ENCODE measurements around the gene OSBPL2. TPM values are rescaled to one million over a fixed set of nuclear protein-coding genes. Genes with fewer than 3 reads are reported as not detected.

The OSBPL2 gene
- polyA plus RNA-seq, 1 experiment = 20.5 TPM

DNA sequence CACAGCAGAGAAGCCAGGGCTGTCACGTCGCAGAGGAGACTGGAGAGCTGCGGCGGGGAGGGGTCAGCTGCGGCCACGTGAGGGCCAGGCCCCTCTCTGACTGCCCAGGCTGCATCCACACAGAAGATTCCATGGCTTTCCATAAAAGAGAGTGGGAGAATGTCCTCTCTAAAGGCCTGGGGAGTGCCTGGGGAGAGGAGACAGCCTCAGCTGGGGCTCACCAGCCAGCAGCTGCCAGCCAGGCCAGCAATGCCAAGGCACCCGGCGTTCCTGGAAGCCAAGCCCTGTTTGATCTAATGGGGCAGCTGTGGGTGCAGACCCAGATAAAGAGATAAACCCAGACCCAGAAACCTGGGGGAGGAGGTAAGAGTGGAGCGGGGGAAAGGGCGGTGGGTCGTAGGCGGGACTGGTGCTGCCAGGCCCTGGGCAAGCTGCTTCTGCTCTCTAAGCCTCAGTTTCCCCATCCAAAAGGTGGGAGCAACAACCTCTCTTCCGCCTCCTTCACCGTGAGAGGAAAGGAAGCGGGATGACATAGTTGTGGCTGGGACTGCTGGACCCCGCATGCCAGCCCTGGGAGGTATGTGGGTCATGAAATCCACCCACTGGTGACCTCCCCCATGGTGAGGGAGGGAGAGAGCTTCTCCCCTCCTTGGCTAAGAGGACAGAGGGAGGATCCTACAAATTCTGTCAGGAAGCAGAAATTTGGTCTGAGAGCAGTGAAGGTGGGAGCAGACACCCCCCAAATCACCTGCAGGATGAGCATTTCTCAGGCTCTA, 3.1 kb upstream of the OSBPL2 start:
- H3K36me3 ChIP-seq (ENCODE audit: control insufficient read depth, insufficient read depth, low read length) = no peaks in the 10 kb centered on the region
- H3K27me3 ChIP-seq (ENCODE audit: control insufficient read depth, insufficient read depth, low read length) = no peaks in the 10 kb centered on the region; the same call in 1 of the 2 replicates
- TF ChIP-seq, protein P1, sequence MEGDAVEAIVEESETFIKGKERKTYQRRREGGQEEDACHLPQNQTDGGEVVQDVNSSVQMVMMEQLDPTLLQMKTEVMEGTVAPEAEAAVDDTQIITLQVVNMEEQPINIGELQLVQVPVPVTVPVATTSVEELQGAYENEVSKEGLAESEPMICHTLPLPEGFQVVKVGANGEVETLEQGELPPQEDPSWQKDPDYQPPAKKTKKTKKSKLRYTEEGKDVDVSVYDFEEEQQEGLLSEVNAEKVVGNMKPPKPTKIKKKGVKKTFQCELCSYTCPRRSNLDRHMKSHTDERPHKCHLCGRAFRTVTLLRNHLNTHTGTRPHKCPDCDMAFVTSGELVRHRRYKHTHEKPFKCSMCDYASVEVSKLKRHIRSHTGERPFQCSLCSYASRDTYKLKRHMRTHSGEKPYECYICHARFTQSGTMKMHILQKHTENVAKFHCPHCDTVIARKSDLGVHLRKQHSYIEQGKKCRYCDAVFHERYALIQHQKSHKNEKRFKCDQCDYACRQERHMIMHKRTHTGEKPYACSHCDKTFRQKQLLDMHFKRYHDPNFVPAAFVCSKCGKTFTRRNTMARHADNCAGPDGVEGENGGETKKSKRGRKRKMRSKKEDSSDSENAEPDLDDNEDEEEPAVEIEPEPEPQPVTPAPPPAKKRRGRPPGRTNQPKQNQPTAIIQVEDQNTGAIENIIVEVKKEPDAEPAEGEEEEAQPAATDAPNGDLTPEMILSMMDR (IDR thresholded peaks at IDR 0.05; ENCODE audit: insufficient read depth, low read depth, low read length) = no peak
- H3K4me3 ChIP-seq (ENCODE audit: low read depth, low read length) = no peak overlapping the region
- CTCF ChIA-PET = no interaction called here
- no peak for DNase-seq (ENCODE audit: low read depth)
- POLR2A ChIA-PET = no interaction called here

DNA sequence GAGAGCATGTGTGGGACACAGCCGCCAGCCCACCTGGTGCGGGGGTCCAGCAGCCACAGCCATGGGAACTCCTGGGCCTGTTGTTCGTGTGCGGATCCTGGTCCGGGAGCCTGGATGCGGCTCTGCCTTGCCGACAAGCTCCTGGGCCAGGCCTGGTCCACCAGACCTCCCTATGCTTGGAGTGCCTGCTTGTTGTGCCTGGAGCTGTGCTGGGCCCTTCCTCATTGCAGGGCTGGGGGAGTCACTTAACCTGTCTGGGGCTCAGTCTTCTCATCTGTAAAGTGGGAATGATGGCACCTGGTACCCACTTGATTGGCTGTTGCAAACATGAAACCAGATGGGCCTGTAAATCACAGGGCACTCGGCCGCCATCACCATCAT, 2.6 kb upstream of the OSBPL2 start:
- POLR2A ChIA-PET = no interaction called here
- Histone ChIP-seq H3K27me3 (ENCODE audit: control insufficient read depth, insufficient read depth, low read length) (no peaks in the 10 kb centered on the region; the same call in 1 of the 2 replicates), H3K36me3 (ENCODE audit: control insufficient read depth, insufficient read depth, low read length) (no peaks in the 10 kb centered on the region), H3K4me3 (ENCODE audit: low read depth, low read length) (no peak overlapping the region)
- CTCF ChIA-PET = no interaction called here
- TF ChIP-seq, protein P1 (IDR thresholded peaks at IDR 0.05; ENCODE audit: insufficient read depth, low read depth, low read length) = no peak
- no peak for DNase-seq (ENCODE audit: low read depth)

DNA sequence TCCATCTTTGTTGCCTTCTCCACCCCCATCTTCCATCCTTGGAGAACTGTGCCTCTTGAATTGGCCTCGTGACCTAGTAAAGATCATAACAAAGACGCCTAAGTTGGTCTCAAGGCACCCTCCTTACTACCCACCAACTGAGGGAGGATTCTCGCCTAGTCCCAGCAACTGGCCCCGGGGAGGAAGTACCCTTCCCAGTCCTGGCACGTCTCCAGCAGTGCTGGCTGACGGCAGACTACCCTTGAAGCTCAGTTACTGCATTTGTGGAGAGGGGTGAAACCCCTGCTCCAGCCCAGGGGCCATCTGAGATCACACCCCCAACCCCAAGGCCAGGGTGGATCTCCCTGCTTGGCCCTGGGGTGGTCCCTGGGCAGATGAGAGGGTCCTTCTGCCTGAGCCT, 2.1 kb upstream of the OSBPL2 start:
- no peak for DNase-seq (ENCODE audit: low read depth)
- no peaks in the 10 kb centered on the region; the same call in 1 of the 2 replicates for H3K27me3 ChIP-seq (ENCODE audit: control insufficient read depth, insufficient read depth, low read length)
- H3K4me3 ChIP-seq (ENCODE audit: low read depth, low read length) = no peak overlapping the region
- TF ChIP-seq, protein P1 (IDR thresholded peaks at IDR 0.05; ENCODE audit: insufficient read depth, low read depth, low read length) = no peak
- ChIA-PET CTCF (interaction anchor here (0.5 kb wide), 1 partner anchor 31 kb away, joined by 3 read pairs; no protein-coding TSS in a partner anchor), POLR2A (no interaction called here)
- H3K36me3 ChIP-seq (ENCODE audit: control insufficient read depth, insufficient read depth, low read length) = no peaks in the 10 kb centered on the region

DNA sequence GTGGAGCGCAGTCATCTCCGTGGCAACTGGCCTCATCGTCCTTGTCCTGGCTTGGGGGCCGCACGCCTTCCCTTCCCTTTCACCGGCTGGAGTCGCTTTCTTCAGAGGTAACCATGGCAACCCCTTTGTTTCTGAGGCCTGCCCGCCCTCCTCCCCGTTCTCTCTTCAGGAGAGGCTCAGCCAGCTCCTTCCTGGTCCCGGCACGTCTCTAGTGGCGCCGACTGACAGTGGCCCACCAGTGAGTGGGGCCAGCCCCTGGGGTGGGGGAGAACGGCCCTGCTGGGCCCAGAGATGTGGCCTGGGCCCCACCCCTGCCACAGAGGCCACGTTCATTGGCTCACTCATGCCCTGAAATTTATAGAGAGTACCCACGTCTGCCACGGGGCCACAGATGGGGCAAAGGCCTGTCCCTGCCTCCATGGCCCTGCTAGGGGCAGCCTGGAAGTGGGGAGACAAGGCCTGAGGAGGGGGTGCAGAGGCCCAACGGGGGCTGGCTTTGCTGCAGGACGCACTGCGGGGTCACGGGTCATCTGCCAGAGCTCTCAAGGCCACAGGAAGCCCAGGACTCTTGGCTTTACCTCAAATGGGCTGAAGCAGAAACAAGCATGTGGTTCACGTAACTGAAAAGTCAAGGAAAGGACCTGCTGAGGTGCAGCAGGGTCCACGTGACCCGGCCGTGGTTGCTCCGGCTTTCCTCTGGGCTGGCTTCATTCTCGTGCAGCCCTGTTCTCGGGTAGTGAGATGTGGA, 1.4 kb upstream of the OSBPL2 start:
- ChIA-PET CTCF (no interaction called here), POLR2A (no interaction called here)
- H3K36me3 ChIP-seq (ENCODE audit: control insufficient read depth, insufficient read depth, low read length) = peaks cover 1% of the 10 kb centered on the region; the same call in 1 of the 2 replicates
- no peaks in the 10 kb centered on the region; the same call in 1 of the 2 replicates for H3K27me3 ChIP-seq (ENCODE audit: control insufficient read depth, insufficient read depth, low read length)
- TF ChIP-seq, protein P1 (IDR thresholded peaks at IDR 0.05; ENCODE audit: insufficient read depth, low read depth, low read length) = no peak
- no peak overlapping the region for H3K4me3 ChIP-seq (ENCODE audit: low read depth, low read length)
- no peak for DNase-seq (ENCODE audit: low read depth)

DNA sequence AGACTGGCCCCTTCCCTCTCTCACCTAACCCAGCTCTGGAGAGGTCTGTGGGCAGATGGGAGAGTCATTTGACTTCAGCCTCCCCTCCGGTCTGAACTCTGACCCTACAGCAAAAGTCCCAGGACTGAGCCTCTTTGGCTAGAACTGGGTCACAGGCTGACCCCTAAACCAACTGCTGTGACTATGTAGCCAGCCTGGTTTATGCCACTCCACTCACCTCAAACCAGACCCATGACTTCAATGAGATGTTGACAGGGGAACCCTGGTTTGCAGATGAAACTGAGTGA, 864 bp upstream of the OSBPL2 start:
- no peaks in the 10 kb centered on the region; the same call in 1 of the 2 replicates for H3K27me3 ChIP-seq (ENCODE audit: control insufficient read depth, insufficient read depth, low read length)
- peaks cover 1% of the 10 kb centered on the region for H3K36me3 ChIP-seq (ENCODE audit: control insufficient read depth, insufficient read depth, low read length)
- ChIA-PET POLR2A (no interaction called here), CTCF (no interaction called here)
- no peak overlapping the region for H3K4me3 ChIP-seq (ENCODE audit: low read depth, low read length)
- TF ChIP-seq, protein P1 (IDR thresholded peaks at IDR 0.05; ENCODE audit: insufficient read depth, low read depth, low read length) = no peak
- no peak for DNase-seq (ENCODE audit: low read depth)
